CD4-positive, alpha-beta T cell treated with Interferon alpha-2 for 1 hour (primary cell): ENCODE data around the gene TAS2R20.
"Not testable (repeated sequence)": the region's sequence is repeated elsewhere in the genome, so short reads cannot be mapped to it uniquely, and the experiment has no call there.

Source experiments
- DNase-seq, 2 donors: peaks; one replicate each; pipeline ENCODE4 v3.0.0-alpha.2; 2020 to 2022

Gene TAS2R20, protein sequence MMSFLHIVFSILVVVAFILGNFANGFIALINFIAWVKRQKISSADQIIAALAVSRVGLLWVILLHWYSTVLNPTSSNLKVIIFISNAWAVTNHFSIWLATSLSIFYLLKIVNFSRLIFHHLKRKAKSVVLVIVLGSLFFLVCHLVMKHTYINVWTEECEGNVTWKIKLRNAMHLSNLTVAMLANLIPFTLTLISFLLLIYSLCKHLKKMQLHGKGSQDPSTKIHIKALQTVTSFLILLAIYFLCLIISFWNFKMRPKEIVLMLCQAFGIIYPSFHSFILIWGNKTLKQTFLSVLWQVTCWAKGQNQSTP

DNA sequence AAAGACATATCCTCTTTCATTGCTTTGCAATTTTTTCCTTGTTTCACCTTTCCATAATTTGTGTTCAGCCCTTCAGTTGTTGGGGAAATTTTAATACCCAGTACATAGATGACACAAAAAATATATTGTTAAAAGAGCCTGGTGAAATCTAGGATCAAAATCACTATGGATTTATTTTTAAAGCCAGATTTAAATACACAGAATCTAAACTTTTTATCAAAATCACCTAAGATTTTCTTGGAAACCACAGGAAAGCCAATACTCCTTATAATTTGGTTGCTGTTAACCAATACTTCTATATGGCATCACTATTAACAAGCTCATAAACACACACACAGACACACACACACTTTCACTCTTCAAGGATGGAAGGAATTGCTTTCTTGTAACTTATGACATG lies at the start of gene TAS2R20:
TAS2R20 (minus strand) TSS at position 101 of the 400 bp plus-strand sequence. CDS start 429 bp downstream, outside the sequence.
- DNase-seq, result no peak

DNA sequence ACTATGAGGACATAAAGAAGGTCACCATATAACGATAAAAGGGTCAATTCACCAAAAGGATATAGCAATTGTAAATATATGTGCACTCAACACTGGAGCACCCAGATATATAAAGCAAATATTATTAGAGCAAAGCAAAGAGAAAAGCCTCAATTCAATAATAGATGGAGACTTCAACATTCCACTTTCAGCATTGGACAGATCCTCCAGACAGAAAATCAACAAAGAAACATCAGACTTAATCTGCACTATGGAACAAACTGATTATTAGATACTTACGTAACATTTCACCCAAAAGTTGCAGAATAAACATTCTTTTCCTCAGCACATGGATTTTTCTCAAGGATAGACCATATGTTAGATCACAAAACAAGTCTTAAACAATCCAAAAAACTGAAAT lies 43.3 kb upstream of the TAS2R20 start:
- not testable (repeated sequence) for DNase-seq

DNA sequence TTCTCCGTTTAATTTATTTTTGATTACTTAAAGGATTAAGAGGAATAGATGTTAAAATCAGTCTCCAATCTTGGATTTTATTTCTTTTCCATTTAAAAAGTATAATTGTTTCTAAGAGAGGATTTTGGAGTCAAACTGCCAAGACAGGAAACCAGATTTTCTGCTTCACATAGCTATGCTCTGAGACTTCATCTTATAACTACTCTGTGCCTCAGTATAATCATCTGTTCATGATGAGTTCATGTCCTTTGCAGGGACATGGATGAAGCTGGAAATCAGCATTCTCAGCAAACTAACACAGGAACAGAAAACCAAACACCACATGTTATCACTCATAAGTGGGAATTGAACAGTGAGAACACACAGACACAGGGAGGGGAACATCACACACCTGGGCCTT lies 42.1 kb upstream of the TAS2R20 start:
- DNase-seq, result no peak

DNA sequence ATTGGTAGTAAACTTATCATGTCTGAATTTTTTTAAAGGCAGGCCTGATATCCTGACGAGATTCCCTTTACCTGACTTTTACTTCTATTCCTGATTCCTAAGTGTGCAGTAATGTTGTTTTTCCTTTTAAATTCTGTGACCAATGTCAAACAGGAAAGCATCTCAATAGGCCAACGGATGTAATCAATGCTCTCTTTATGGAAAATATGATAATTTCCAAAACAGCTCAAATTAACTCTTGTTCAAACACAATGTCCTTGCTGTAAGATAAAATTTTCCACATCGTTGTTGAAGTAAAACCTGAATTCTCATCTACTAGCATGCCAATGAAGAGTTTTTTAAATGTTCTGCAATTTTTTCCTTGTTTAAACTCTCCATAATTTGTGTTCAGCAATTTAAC lies 41.1 kb upstream of the TAS2R20 start:
- no peak for DNase-seq

DNA sequence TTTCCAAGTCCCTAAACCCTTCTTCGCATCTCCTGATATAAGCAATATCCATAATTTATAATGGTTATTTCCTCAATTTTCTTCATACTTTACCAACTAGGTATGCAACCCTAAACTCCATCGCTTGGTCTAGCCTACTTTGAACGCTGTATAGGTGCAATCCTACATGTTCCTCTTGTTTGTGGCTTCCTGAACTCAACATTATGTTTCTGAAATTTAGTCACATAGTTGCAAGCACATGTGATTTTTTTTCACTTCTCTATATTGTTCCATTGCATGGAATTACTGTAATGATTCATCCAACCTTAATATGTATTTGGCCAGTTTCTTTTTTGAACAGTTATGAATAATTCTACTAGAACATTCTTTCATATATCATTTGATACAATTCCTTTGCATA lies 35.9 kb upstream of the TAS2R20 start:
- DNase-seq, result not testable (repeated sequence)

DNA sequence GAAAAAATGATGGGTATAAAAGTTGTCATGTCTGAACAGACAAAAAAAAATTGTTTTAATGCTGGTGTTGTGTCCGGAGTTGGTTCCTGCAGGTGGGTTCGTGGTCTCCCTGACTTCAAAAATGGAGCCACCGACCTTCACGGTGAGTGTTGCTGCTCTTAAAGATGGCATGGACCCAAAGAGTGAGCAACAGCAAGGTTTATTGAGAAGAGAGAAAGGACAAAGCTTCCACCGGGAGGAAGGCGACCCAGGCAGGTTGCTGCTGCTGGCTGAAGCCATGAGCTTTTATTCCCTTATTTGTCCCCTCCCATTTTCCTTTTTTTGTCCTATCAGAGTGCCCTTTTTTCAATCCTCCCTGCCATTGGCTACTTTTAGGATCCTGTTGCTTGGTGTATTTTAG lies 33.2 kb upstream of the TAS2R20 start, which contains the start of gene TAS2R31:
TAS2R31 (minus strand) TSS at position 101 of the 400 bp plus-strand sequence; CDS start at position 29, 72 bp downstream.
- no peak for DNase-seq

DNA sequence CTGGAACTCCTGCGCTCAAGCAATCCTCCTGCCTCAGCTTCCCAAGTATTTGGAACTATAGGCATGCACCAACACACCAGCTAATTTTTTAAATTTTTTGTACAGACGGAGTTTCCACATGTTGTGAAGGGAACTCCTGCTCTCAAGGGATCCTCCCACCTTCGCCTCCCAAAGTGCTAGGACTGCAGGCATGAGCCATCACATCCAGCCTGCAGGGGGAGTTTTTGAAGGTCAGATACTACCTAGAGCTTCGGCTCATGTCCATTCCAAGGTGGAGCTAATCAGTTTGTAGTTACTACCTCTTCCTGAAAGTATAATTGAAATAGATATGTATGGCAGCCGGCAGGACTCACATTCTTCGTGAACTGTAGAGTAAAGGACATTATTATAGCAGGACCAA lies 28.0 kb upstream of the TAS2R20 start:
- DNase-seq, result no peak

DNA sequence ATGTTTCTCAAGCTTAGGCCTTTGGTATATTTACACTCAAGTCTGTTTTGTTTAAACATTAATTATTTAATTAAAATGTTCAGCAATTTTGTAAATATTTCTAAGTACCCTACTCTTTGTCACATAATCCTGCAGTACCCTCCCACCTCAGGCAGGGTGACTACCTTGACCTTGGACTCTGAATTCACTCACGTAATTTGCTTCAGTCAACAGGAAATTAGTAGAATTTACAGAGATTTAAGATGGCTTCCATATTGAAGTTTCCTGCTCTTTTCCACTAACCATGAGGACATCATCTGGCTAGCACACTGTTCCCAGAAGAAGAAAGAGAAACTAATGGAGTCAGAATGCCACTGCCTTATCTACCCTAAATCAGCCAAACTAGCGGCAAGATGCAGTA lies 25.3 kb upstream of the TAS2R20 start:
- no peak for DNase-seq

DNA sequence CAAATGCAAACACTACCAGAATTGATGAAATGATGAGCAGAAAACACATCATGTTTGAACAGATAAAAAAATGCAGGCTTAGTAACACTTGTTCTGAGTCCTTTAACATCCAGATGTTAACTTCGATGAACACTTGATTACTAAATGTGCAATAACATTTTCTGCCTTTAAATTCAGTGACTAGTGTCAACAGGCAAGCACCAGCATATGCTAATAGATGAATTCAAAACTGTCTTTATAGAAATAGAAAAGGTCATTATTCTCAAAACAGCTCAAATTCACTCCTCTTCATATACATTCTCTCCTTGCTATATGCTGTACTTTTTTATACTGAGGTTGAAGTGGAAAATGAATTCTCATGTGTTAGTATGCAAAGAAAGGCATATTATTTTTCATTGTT lies 24.4 kb upstream of the TAS2R20 start, which contains the start of gene TAS2R19:
TAS2R19 (minus strand) TSS at position 101 of the 400 bp plus-strand sequence; CDS start at position 52, 49 bp downstream.
- DNase-seq, result no peak

DNA sequence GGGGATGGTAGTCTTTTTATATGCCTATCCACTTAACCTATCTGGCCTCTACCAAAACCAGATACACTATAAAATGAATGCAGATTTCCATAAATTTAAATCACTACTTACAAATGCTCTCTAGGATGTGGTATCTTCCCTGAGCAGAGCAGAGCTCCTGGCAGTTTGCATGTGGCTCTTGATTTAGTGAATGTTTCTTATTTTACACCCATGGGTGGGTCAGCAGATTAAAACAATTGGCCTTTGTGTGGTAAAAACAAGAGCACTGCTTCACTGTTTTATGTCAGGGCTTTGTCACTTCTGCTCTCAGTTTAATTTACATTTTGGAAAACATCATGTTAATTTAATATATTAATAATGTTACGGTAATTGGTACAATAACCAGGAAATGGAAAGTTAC lies 18.8 kb upstream of the TAS2R20 start:
- no peak for DNase-seq

DNA sequence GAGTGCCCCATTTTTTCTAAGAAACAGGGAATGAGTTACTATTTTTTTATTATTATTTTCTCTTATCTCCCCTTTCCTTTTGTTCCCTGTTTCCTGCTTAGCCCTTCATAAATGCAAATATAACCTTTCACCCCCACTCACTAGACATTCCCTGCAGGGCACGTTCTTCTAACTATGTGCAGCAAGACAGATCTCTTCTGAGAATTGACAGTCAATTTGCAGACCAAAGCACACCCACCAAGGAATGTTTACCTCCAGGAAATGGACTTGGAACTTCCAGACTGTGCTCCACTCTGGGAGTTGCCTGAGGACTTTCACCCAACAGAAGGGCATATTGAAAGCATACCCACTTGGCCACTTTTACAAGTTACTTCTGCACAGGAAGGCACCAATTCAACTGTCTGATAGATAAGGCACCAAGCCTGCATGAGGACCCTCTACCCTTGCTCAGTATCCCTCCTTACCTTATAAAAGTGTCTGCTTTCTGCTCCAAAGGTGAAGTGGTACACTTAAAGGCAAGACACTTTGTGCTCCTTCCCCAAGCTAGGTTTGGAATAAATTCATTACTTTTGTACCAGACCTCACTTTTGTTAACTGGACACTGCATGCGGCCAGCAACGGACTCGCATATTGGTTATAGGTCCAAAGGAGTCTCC lies 17.8 kb upstream of the TAS2R20 start:
- DNase-seq, result no peak

DNA sequence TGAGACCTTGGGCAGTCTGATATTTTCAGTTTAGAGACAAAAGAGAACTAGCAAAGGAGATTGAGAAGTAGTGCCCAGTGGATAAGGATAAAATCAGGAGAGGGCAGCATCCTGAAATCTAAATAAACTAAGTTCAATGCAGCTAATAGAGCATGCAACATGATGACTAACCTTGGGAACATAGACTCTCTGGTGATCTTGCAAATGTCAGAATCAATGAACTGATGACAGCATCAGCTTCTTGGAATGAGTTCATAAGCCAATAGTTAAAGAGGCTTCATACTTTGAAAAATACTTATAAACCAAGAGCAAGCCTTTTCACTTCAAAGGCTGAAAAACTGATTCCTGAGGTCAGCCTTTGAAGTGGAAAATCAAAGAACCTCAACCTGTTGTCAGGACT lies 16.1 kb upstream of the TAS2R20 start:
- DNase-seq, result no peak

DNA sequence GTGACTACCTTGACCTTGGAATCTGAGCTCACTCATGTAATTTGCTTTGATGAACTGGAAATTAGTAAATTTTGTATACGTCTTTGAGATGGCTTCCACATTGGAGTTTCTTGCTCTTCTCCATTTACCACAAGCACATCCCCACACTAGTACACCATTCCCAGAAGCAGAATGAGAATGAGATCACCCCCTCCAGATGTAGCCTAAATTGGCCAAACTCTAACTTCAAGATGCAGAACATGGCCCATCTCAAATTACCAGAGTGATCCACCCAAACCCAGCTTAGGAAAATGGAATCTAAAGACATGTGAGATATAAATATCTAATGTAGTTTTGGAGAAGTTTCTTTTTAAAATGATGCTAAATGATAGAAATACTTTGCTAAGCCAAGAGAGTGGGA lies 9.5 kb upstream of the TAS2R20 start:
- no peak for DNase-seq

DNA sequence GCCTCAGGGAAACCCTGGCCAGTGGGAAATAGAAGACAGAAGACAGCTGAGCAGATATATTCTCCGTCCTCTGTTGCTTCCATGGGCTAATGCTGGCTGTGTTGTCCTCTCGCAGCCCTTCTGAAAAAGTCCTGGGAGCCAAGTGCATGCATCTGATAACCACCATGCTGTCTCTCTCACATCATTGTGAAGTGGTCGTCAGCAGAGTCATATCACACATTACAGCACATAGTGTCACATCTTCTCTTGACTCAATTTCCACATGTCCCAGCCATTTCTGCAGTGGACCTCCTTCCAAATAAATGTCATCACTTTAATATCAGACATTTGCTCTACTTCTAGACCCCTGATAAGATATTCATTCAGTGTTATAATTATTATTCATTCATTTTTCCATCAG lies 3.8 kb downstream of the TAS2R20 start:
- DNase-seq, result no peak

DNA sequence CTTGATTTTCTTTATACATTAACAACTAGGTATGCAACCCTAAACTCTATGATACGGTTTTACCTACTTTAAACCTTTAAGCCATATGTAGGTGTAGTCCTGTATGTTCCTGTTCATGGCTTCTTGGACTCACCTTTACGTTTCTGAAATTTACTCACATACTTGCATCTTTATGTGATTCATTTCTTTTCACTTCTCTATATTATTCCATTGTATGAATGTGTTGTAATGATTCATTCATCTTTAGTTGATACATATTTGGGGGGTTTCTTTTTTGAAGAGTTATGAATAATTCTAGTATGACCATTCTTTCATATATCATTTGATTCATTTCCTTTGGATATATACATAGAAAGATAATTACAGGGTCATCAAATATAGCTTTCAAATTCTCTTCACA lies 9.0 kb downstream of the TAS2R20 start:
- DNase-seq, result no peak

DNA sequence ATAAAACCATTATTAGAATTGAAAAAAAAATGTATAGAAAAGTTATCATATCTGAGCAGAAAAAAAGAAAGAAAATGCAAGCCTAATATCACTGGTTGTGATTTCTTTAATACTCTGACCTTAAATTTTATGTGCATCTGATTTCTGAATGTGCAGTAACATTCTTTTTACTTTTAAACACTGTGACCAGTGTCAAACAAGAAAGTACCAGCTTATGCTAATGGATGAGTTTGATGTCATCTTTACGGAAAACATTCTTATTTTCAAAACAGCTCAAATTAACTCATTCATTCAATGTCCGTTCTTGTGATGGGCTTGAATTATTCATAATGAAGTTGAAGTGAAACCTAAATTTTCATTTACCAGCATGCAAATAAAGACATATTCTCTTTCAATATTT lies 11.3 kb downstream of the TAS2R20 start, which contains the start of gene TAS2R50:
TAS2R50 (minus strand) TSS at position 101 of the 400 bp plus-strand sequence; CDS start at position 49, 52 bp downstream.
- no peak for DNase-seq

DNA sequence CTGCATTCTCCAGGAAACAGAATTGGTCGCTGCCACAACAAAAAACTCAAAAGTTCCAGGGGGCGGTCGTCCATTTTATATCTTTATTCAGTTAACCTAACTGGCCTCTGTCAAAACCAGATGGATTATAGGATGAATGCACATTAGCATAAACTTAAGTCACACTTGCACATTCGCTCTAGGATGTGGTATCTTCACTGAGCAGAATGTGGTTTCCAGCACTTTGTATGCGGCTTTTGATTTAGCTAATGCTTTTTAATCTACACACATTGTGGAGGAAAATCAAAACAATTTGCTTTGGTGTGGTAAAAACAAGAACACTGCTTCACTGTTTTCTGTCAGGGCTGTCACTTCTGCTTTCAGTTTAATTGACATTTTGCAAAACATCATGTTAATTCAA lies 15.9 kb downstream of the TAS2R20 start:
- DNase-seq, result peak; percentile 36 to 72

DNA sequence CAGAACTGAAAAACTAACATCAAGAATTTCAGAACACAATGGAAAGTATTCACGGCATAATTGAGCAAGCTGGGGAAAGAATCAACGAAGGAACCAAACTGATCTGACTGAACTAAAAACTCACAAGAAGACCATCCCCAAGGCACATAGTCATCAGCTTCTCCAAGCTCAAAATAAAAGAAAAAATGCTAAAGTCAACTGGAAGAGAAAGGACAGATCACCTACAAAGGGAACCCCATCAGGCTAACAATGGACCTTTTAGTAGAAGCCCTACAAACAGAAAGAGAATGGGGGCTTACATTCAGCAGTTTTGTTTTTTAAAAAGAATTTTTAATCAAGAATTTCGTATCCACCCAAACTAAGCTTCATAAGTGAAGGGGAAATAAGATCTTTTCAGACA lies 23.1 kb downstream of the TAS2R20 start:
- no peak for DNase-seq

DNA sequence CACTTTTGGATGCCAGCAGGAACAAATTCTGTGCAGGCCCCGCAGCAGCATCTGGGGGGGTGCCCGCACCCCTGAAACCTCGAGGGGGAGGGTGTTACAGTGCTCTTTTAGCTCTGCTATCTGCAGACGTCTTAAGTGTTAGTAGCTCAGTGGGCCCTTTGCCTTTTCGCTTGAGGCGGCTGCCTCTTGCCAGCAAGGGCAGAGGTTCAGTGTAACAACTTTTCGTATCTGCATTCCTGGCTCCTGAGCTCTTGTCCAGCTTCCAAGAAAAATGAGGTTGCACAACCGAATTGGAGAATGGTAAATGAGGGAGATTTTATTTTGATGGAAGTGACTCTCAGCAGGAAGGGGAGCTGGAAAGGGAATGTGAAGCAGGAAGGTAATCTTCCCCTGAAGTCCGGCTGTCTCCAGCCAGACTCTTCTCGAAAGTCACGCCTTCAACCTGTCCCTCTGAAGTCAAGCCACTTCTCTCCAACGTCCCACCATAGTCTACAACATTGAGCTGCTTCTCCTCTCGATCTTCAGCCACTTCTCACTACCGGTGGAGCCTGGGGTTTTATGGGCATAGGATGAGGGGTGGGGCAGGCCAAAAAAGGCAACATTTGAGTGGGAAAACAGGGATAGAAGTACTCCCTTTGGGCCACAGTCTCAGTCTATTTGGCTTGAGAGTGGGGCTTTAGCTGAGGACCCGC lies 29.2 kb downstream of the TAS2R20 start:
- no peak for DNase-seq

DNA sequence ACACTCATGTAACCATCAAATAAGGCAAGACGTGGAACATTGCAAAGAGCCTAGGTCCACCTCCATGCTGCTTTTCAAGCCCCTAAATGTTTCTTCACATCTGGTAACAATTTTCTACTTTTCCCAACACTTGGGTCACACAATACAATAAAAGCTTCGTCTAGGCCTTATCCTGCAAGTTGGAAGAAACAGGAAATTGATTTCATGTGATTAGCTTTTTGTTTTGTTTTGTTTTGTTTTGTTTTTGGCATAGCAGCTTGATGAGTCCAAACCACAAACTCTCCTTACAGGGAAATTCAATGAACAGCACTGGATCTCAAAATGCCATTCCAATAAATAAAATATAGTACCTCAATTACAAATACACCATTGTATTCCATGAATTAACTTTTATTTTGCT lies 30.7 kb downstream of the TAS2R20 start:
- DNase-seq, result no peak

DNA sequence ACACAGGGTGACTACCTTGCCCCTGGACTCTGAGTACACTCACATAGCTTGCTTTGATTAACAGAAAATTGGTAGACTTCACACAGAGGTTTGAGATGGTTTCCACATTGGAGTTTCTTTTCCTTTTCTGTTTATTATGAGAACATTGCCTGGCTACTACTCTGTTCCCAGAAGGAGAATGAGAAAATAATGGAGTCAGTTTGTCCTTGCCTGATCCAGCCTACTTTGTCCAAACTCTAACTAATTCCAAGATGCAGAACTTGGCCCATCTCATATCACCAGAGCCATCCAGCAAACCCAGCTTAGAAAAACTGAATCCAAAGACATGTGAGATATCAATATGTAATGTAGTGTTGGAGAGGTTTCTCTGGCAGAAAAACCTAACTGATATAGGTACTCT lies 31.8 kb downstream of the TAS2R20 start:
- no peak for DNase-seq

DNA sequence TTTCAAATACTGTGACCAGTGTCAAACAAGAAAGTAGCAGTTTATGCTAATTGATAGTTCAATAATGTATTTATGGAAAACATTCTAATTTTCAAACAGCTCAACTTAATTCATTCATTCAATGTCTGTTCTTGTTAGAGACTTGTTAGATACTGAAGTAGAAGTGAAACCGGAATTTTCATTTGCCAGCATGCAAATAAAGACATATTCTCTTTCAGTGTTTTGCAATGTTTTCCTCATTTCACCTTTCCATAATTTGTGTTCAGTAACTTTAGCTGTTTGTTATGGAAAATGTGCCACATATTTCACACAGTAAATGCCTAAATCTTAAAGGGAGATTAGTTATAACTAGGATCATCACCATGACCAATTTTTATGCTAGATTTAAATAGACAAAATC lies 32.6 kb downstream of the TAS2R20 start:
- DNase-seq, result no peak

DNA sequence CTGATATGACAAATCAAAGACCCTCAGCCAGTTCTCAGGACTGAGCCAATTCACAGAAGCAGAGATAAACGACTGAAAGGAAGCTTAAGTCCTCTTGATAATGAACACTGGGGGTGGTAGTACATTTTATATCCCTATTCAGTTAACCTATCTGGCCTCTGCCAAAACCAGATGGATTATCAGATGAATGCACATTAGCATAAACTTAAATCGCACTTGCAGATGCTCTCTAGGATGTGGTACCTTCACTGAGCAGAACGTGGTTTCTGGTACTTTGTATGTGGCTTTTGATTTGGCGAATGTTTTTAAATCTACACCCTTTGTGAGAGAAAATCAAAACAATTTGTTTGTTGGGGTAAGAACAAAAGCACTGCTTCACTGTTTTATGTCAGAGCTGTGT lies 37.9 kb downstream of the TAS2R20 start:
- peak in 1 of 2 donors; percentile 23 for DNase-seq

DNA sequence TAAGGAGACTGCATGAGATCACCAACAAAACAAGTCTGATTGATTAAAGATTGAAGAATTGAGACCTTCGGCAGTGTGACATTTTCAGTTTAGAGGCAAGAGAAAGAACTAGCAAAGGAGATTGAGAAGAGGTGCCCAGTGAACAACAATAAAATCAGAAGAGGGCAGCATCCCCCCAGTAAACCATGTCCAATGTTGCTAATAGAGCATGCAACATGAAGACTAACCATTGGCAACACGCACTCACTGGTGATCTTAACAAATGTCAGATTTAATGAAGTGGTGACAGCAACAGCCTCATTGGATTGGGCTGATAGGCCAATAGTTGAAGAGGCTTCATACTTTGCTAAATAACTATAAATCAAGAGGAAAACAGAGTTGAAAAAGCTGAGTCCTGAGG lies 38.3 kb downstream of the TAS2R20 start:
- DNase-seq, result peak in 1 of 2 donors; percentile 34
